ENCODE measurements around the gene IRX1. TPM values are rescaled to one million over a fixed set of nuclear protein-coding genes. Genes with fewer than 3 reads are reported as not detected.

The IRX1 gene
- total and polyA plus RNA-seq, 2 donors (not counting 1 experiment from before 2014, with no cell fraction given), result not detected

DNA sequence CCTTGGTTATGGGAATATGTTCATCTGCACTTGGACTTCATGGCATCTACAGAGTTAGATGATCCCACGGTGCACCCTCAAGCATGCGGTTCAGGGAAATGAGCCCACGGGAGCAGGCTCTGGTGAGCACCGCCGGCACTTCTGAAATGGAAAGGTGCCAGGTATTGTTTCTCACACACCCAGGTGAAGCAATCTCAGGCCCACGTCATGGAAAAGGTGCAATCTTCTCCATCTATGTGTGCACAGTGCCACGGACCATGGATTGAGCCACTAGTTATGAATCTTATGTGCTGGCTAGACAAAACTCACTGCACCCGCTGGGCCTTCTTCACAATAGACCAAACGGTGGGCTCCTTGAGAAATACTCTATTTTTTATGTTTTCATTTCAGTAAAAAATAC, 27.3 kb downstream of the IRX1 start:
- no peak for DNase-seq
- ChIA-PET POLR2A (no interaction called here), CTCF (no interaction called here)
- Mint-ChIP-seq H3K27me3 (no peaks in the 10 kb centered on the region), H3K4me1 (no peaks in the 10 kb centered on the region), H3K4me3 (no peak overlapping the region), H3K27ac (no peak overlapping the region), H3K9me3 (ENCODE audit: insufficient read depth) (peaks cover 2% of the 10 kb centered on the region)
- H3K4me1 ChIP-seq (ENCODE audit: control insufficient read depth in 2 of 2, insufficient read depth in 2 of 2, low read length in 2 of 2), result no peaks in the 10 kb centered on the region
- intact Hi-C loops (cut with micrococcal nuclease), result no loop called here
- no peak for TF ChIP-seq EZH2 (IDR thresholded peaks at IDR 0.05; ENCODE audit: borderline replicate concordance, insufficient read depth, low read depth, low read length, poor library complexity, severe bottlenecking)
- TF ChIP-seq, protein P1, sequence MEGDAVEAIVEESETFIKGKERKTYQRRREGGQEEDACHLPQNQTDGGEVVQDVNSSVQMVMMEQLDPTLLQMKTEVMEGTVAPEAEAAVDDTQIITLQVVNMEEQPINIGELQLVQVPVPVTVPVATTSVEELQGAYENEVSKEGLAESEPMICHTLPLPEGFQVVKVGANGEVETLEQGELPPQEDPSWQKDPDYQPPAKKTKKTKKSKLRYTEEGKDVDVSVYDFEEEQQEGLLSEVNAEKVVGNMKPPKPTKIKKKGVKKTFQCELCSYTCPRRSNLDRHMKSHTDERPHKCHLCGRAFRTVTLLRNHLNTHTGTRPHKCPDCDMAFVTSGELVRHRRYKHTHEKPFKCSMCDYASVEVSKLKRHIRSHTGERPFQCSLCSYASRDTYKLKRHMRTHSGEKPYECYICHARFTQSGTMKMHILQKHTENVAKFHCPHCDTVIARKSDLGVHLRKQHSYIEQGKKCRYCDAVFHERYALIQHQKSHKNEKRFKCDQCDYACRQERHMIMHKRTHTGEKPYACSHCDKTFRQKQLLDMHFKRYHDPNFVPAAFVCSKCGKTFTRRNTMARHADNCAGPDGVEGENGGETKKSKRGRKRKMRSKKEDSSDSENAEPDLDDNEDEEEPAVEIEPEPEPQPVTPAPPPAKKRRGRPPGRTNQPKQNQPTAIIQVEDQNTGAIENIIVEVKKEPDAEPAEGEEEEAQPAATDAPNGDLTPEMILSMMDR (IDR thresholded peaks at IDR 0.05), result no peak
- H4K20me1 ChIP-seq (ENCODE audit: control insufficient read depth, insufficient read depth, low read length, poor library complexity, severe bottlenecking), result no peaks in the 10 kb centered on the region
- H3K27me3 ChIP-seq (replicated peaks in 1 of 4; ENCODE audit: control extremely low read depth in 1 of 4, control insufficient read depth in 3 of 4, insufficient read depth in 4 of 4, low read length in 3 of 4), result no peaks in the 10 kb centered on the region
- H3K36me3 ChIP-seq (replicated peaks in 1 of 2; ENCODE audit: control extremely low read depth in 1 of 2, control insufficient read depth in 1 of 2, extremely low read depth in 1 of 2, insufficient read depth in 2 of 2, low read length in 1 of 2), result no peaks in the 10 kb centered on the region
- no peak overlapping the region for H3K4me3 ChIP-seq (ENCODE audit: control extremely low read depth in 1 of 5, extremely low read depth in 1 of 5, insufficient read depth in 1 of 5, low read depth in 2 of 5, low read length in 4 of 5)
- H3K9me3 ChIP-seq (ENCODE audit: control extremely low read depth in 1 of 3, control insufficient read depth in 2 of 3, insufficient read depth in 1 of 3, low read length in 2 of 3), result peaks cover 0 to 16% (median 0%) of the 10 kb centered on the region in 3 donors
- no peak overlapping the region for H2AFZ ChIP-seq (ENCODE audit: insufficient read depth, low read depth, low read length, poor library complexity, severe bottlenecking)
- H3K9ac ChIP-seq (ENCODE audit: low read length), result no peak overlapping the region
- H3K4me2 ChIP-seq (replicated peaks; ENCODE audit: low read depth, low read length, poor library complexity, severe bottlenecking), result no peak overlapping the region
- H3K27ac ChIP-seq (ENCODE audit: low read length in 2 of 2), result no peak overlapping the region
- H3K79me2 ChIP-seq (ENCODE audit: control insufficient read depth, insufficient read depth, low read length), result no peaks in the 10 kb centered on the region
- 86% methylated on average over 7 of the region's 9 CpGs for WGBS (ENCODE audit: insufficient coverage)
- ATAC-seq (ENCODE audit: low read depth), result no peak

DNA sequence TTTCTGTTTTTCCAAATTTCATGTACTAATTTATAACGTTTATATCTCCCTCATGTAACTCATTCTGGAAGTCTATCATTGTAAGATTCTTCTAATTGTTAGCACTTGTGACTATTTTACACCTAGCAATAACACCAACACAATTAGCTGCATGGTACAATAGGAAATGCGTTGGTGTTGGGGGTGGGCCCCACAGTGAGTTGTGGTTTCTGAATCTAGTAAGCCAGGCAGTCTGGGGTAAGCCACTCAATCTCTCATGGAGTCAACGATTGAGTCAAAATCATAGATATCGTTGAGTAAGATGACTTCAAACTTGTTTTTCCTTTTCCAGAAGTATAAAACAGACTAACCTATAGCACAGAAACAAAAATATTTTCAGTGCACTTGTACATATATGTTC, 30.0 kb downstream of the IRX1 start:
- TF ChIP-seq EZH2 (IDR thresholded peaks at IDR 0.05; ENCODE audit: borderline replicate concordance, insufficient read depth, low read depth, low read length, poor library complexity, severe bottlenecking), result no peak
- TF ChIP-seq, protein P1 (IDR thresholded peaks at IDR 0.05), result no peak
- H3K79me2 ChIP-seq (ENCODE audit: control insufficient read depth, insufficient read depth, low read length), result no peaks in the 10 kb centered on the region
- ChIA-PET POLR2A (no interaction called here), CTCF (no interaction called here)
- no CpG with 5 or more reads among the region's 4 CpGs for WGBS (ENCODE audit: insufficient coverage)
- no peak overlapping the region for H3K27ac Mint-ChIP-seq
- no peak overlapping the region for H3K4me2 ChIP-seq (replicated peaks; ENCODE audit: low read depth, low read length, poor library complexity, severe bottlenecking)
- intact Hi-C loops (cut with micrococcal nuclease), result no loop called here
- no peaks in the 10 kb centered on the region for H3K4me1 Mint-ChIP-seq
- no peaks in the 10 kb centered on the region for H3K27me3 Mint-ChIP-seq
- H3K4me1 ChIP-seq (ENCODE audit: control insufficient read depth in 2 of 2, insufficient read depth in 2 of 2, low read length in 2 of 2), result no peaks in the 10 kb centered on the region
- no peak overlapping the region for H2AFZ ChIP-seq (ENCODE audit: insufficient read depth, low read depth, low read length, poor library complexity, severe bottlenecking)
- H3K4me3 ChIP-seq (ENCODE audit: control extremely low read depth in 1 of 5, extremely low read depth in 1 of 5, insufficient read depth in 1 of 5, low read depth in 2 of 5, low read length in 4 of 5), result no peak overlapping the region
- ATAC-seq (ENCODE audit: low read depth) (no peak), DNase-seq (no peak)
- peaks cover 0 to 21% (median 0%) of the 10 kb centered on the region in 3 donors for H3K9me3 ChIP-seq (ENCODE audit: control extremely low read depth in 1 of 3, control insufficient read depth in 2 of 3, insufficient read depth in 1 of 3, low read length in 2 of 3)
- H4K20me1 ChIP-seq (ENCODE audit: control insufficient read depth, insufficient read depth, low read length, poor library complexity, severe bottlenecking), result no peaks in the 10 kb centered on the region
- H3K27ac ChIP-seq (ENCODE audit: low read length in 2 of 2), result no peak overlapping the region
- no peak overlapping the region for H3K9ac ChIP-seq (ENCODE audit: low read length)
- peaks cover 5% of the 10 kb centered on the region for H3K9me3 Mint-ChIP-seq (ENCODE audit: insufficient read depth)
- H3K4me3 Mint-ChIP-seq, result no peak overlapping the region
- H3K27me3 ChIP-seq (replicated peaks in 1 of 4; ENCODE audit: control extremely low read depth in 1 of 4, control insufficient read depth in 3 of 4, insufficient read depth in 4 of 4, low read length in 3 of 4), result no peaks in the 10 kb centered on the region
- no peaks in the 10 kb centered on the region for H3K36me3 ChIP-seq (replicated peaks in 1 of 2; ENCODE audit: control extremely low read depth in 1 of 2, control insufficient read depth in 1 of 2, extremely low read depth in 1 of 2, insufficient read depth in 2 of 2, low read length in 1 of 2)
